HG02840 (cell line): ENCODE data around the gene BGN.

Source experiments
- ATAC-seq: cut with Tn5 transposase; IDR thresholded peaks from one replicate; pipeline ENCODE4 v1.9.1; 2021; ENCODE audit warnings: mild to moderate bottlenecking, moderate library complexity, moderate number of reproducible peaks; ENCODE audit not compliant: unreplicated experiment, low FRiP score

BGN gene

GRCh38 chrX:153557618-153558355, 63.0 kb downstream of the BGN start:
- no peak for ATAC-seq
